Tracheal epithelial cell (primary cell): ENCODE data around the gene PMPCA. TPM values are rescaled to one million over a fixed set of nuclear protein-coding genes. Genes with fewer than 3 reads are reported as not detected.

Experiments
- total RNA-seq: library from RNA; depleted of rRNA; stranded (reverse); fragments of >200 nt; gene quantifications from 2 replicates; pipeline ENCODE4 v1.2.1, GENCODE V29; 2014

Gene PMPCA
- total RNA-seq = 34.1 and 38.8 TPM in 2 replicates

GRCh38 chr9:136410500-136411287 is at the start of gene PMPCA, which contains the start of gene ENTR1:
TSS of gene PMPCA (plus strand) at chr9:136410658. CDS start at chr9:136410669, 11 bp downstream.
TSS of gene ENTR1 (minus strand) at chr9:136410614. CDS start at chr9:136410397, 217 bp downstream.

GRCh38 chr9:136363106-136363948 is 47.1 kb upstream of the PMPCA start, which contains the start of gene DNLZ:
TSS of gene DNLZ (minus strand) at chr9:136363744. CDS start at chr9:136363714, 30 bp downstream.

GRCh38 chr9:136373300-136374182 is 36.9 kb upstream of the PMPCA start, which contains the start of gene CARD9:
TSS of gene CARD9 (minus strand) at chr9:136373669. CDS start at chr9:136372078, 1,591 bp downstream.

GRCh38 chr9:136400038-136400834 is 10.2 kb upstream of the PMPCA start, which contains the start of gene SNAPC4:
TSS of gene SNAPC4 (minus strand) at chr9:136400170. CDS start at chr9:136398428, 1,742 bp downstream.

GRCh38 chr9:136439481-136440408 is 29.3 kb downstream of the PMPCA start, which contains the start of gene INPP5E:
TSS of gene INPP5E (minus strand) at chr9:136439845. CDS start at chr9:136439419, 426 bp downstream.

Other genes with a start within 250 kb of the PMPCA start
- not detected in 2 replicates for gene LHX3, start 205.5 kb upstream of the PMPCA start, total RNA-seq
- gene QSOX2, start 164.8 kb upstream of the PMPCA start, total RNA-seq = 11.6 and 16.2 TPM in 2 replicates
- under 0.01 TPM in 1 of 2 replicates, not detected in the other for gene CCDC187, start 106.6 kb upstream of the PMPCA start, total RNA-seq
- 13.4 and 34.0 TPM in 2 replicates for gene GPSM1, start 83.1 kb upstream of the PMPCA start, total RNA-seq
- gene DNLZ, start 46.9 kb upstream of the PMPCA start, total RNA-seq = 15.4 and 22.0 TPM in 2 replicates
- gene CARD9, start 37.0 kb upstream of the PMPCA start, total RNA-seq = under 0.01 and 1.9 TPM in 2 replicates
- 7.0 and 8.9 TPM in 2 replicates for gene SNAPC4, start 10.5 kb upstream of the PMPCA start, total RNA-seq
- 70.4 and 83.8 TPM in 2 replicates for gene ENTR1, start within 50 bp of the PMPCA start, total RNA-seq
- gene INPP5E, start 29.2 kb downstream of the PMPCA start, total RNA-seq = 2.8 and 6.0 TPM in 2 replicates
- gene SEC16A, start 72.4 kb downstream of the PMPCA start, total RNA-seq = 21.3 and 22.4 TPM in 2 replicates
- gene NOTCH1, start 135.4 kb downstream of the PMPCA start, total RNA-seq = 123 and 222 TPM in 2 replicates